SK-N-DZ (cell line): ENCODE data around the gene NRG3. TPM values are rescaled to one million over a fixed set of nuclear protein-coding genes. Genes with fewer than 3 reads are reported as not detected.

Experiments used
- DNase-seq: peaks from one replicate; pipeline ENCODE4 v3.0.0-alpha.2; 2015; ENCODE audit warnings: low spot score
- polyA plus RNA-seq, 2 experiments: library from polyadenylated mRNA; depleted of rRNA; stranded (reverse); fragments of >200 nt; gene quantifications; 2 replicates each; pipeline ENCODE4 v1.2.3, GENCODE V29; 2014

The NRG3 gene
- polyA plus RNA-seq (2014; cell fraction: cytosol; rRNA removed) = 3.2 and 5.9 TPM in 2 replicates
- polyA plus RNA-seq (2014; cell fraction: nucleus; rRNA removed) = 3.5 and 6.0 TPM in 2 replicates

DNA sequence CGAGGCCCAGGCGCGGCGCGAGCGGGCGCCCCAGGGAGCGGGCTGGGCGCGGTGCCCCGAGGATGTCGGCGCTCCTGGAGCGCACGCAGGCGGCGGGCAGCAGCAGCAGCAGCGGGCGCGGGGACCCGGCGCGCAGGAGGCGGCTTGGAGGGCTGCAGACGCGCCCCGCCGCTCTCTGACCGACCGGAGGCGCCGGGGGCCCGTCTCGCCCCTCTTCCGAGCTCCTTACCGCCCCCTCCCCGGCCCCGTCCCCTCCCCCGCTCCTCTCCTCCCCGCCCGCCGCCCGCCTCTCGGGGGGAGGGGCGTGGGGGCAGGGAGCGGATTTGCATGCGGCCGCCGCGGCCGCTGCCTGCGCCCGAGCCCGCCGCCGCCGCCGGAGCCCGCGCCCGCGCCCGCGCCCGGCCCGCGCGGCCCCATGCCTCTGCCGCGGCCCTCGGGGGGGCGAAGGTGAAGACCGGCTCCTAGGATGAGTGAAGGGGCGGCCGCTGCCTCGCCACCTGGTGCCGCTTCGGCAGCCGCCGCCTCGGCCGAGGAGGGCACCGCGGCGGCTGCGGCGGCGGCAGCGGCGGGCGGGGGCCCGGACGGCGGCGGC is at the start of gene NRG3:
Gene NRG3, plus strand, starts transcription at position 320 of the 592 bp plus-strand sequence.
- peak; percentile 44 for DNase-seq

GRCh38 chr10:81828251-81828650 is 46.7 kb upstream of the NRG3 start:
- no peak for DNase-seq

DNA sequence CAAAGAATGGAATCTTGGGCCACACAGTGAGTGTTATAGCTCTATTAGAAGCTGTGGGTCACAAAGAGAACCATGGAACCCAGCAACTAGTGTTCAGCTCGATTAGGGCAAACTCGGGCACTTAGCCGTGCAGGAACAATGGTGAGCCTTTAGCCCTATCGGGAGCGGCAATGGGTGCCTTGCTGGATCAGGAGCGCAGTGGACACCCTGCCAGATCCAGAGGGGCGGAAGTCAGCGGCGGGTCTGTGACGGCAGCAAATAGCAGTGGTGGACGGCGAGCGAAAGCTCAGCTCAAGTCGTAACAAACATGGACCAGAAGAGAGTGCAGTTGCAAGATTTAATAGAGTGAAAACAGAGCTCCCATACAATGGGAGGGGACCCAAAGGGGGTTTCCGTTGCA is 43.9 kb upstream of the NRG3 start:
- no peak for DNase-seq

- DNase-seq = peak; percentile 50
These were observed 36.0 kb upstream of the NRG3 start for GRCh38 chr10:81838950-81839349.

- no peak for DNase-seq
These were observed 32.0 kb upstream of the NRG3 start for GRCh38 chr10:81843042-81843441.

DNA sequence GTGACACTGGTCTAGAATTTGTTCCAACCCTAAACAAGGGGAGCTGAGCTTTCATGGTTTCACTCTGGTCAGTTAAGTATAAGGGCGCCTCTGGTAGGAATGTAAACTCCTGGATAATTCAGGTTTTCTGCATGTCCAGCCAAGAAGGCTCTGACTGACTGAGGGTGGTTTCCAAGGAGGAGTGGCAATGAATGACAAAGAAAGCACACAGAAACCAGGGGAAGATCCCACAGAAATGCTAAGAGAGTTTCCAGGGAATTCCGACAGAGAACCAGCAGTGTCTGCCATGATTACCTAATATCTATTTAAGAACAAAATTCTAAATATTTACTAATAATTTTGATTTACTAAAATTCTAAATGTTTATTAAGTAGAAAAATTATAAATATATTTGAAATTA is 27.3 kb upstream of the NRG3 start:
- DNase-seq = no peak

DNA sequence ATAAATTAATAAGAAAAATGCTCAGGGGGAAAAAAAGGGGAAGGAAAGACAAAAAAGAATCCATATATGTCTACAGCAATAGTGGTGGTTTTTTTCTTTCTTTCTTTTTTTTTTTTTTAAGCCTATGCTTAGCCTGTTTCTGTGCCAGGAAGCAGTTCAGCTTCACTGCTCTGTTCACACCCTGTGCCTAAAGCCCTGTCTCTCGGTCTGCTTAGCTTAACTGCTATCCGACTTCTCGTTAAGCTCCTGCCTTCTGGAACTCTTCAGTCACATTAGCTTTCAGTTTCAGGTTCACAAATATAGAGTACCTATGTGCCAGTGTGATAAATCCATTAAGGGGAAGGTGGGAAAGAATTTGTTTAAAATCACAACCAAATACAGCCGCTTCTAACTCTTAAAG is 26.5 kb upstream of the NRG3 start:
- DNase-seq = no peak

GRCh38 chr10:81848931-81849330 is 26.1 kb upstream of the NRG3 start:
- DNase-seq = no peak

DNA sequence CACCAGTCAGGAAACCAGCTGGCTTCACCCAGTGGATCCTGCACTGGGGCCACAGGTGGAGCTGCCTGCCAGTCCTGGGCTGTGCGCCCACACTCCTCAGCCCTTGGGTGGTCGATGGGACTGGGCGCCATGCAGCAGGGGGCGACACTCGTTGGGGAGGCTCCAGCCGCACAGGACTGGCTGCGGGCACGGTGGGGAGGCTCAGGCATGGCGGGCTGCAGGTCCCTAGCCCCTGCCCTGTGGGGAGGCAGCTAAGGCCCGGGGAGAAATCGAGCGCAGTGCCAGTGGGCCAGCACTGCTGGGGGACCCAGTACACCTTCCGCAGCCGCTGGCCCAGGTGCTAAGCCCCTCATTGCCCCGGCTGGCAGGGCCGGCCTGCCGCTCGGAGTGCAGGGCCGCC is 12.4 kb upstream of the NRG3 start:
- no peak for DNase-seq

GRCh38 chr10:81863771-81864170 is 11.2 kb upstream of the NRG3 start:
- DNase-seq = no peak

- no peak for DNase-seq
These were observed 9.4 kb upstream of the NRG3 start for GRCh38 chr10:81865581-81865980.

GRCh38 chr10:81866753-81867152 is 8.2 kb upstream of the NRG3 start:
- DNase-seq = no peak

DNA sequence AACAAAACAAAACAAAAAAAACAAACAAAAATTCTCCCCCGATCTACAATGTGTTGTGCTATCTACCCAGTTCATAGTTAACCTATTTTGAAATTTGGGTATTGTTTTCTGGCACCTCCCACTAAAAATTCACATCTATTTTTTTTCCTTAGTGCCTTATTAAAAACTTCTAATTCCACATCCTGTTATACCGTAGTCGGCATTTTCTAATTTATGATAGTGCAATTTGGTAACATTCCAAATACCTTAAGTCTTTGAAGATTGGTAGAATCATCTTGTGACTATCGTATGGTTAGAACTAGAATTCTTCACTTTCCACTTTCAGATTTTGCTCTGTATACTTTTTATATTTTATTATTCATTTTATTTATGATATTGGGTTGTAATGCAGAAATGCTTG is 4.5 kb upstream of the NRG3 start:
- DNase-seq = no peak

- no peak for DNase-seq
These were observed 3.4 kb upstream of the NRG3 start for GRCh38 chr10:81871558-81871957.

DNA sequence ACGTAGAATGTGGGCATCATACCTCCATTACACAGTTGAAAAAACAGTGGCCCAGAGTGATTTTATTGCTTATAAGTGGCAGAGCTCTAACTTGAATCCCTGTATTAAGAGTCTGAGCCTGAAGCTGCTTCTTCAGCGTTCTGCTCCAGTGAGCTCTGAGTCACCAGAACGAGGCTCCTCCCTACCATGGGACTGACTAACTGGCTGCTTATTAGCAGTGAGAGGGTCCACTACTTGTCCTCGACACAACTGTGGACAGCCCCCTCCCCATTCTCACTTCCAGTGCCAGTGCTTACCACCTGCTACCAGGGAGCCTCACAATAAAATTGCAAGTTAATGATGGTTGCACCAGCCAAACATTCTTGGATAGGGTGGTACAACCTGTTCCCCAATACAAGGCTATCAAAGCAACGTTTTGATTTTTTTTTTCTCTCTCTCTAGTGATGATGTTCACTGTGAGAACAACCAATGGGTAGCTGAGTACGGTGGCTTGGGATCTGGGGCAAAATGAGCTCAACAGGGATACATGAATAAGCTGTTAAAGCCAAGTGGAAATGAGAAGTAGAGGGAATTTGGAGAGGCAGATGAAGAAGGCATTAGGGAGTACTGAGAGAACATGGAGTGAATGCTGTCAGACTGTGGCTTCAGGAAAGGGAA is 2.7 kb upstream of the NRG3 start:
- DNase-seq = no peak

- DNase-seq = no peak
These were observed 1.6 kb upstream of the NRG3 start for GRCh38 chr10:81873231-81873931.

DNA sequence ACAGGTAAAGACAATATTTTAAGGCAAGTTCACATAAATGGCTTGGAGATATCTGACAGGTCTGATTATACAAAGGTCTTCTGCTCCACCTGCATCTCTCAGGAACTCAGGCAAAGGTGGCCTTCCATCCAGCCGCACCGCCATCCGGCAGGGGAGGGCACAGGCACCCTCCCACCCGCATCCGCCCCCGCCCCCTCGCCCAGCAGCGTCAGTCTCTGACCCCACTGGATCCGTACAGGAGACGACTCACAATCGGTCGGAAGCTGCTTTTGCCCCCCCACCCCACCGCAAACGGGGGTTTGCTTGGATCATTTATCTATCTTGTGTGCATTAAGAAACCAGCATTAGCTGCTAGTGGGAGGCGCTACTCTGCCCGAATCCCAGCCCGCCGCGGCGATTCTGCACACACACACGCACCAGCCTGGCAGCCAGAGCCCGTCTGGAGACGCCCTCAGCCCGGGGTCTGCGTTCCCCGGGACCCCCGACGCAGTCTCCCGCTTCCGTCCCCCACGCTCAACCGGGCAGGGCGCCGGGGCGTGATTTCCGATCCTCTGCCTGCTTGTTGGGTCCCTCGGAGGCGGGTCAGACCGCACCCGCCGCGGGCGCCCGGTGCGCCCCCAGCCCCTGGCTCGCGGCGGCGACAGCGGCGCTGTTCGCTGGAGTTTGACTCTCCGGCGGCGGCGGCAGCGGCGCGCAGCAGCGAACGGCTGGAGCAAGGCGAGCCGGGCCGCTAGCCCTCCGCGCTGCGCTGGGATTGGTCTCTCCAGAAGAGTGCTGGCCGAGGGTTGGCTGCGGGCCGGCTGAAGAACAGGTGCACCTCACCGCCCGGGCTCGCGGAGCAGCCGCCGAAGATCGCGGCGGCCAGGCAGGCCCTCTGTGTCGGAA is 820 bp upstream of the NRG3 start:
- peak; percentile 85 for DNase-seq

DNA sequence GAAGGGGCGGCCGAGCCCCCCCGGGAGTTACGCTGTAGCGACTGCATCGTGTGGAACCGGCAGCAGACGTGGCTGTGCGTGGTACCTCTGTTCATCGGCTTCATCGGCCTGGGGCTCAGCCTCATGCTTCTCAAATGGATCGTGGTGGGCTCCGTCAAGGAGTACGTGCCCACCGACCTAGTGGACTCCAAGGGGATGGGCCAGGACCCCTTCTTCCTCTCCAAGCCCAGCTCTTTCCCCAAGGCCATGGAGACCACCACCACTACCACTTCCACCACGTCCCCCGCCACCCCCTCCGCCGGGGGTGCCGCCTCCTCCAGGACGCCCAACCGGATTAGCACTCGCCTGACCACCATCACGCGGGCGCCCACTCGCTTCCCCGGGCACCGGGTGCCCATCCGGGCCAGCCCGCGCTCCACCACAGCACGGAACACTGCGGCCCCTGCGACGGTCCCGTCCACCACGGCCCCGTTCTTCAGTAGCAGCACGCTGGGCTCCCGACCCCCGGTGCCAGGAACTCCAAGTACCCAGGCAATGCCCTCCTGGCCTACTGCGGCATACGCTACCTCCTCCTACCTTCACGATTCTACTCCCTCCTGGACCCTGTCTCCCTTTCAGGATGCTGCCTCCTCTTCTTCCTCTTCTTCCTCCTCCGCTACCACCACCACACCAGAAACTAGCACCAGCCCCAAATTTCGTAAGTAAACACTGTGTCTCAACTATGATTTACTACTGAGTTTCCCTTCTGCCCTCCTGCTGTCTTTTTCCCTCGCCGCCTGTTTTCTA is 666 bp downstream of the NRG3 start:
- DNase-seq = peak; percentile 18

- DNase-seq = peak; percentile 69
These were observed 1.5 kb downstream of the NRG3 start for GRCh38 chr10:81876253-81877077.

GRCh38 chr10:81877596-81877995 is 2.6 kb downstream of the NRG3 start:
- DNase-seq = no peak
